HG03558 (cell line): Measurements from ENCODE around the gene GGT6.

Source experiments
- ATAC-seq: cut with Tn5 transposase; IDR thresholded peaks from one replicate; pipeline ENCODE4 v1.9.1; 2021; ENCODE audit warnings: moderate number of reproducible peaks; ENCODE audit not compliant: unreplicated experiment; ENCODE audit errors: extremely low read depth

The GGT6 gene

GRCh38 chr17:4512156-4513112 lies 47.9 kb downstream of the GGT6 start:
- ATAC-seq, result no peak

- ATAC-seq, result no peak
These were observed 49.0 kb downstream of the GGT6 start for GRCh38 chr17:4511199-4511932.

DNA sequence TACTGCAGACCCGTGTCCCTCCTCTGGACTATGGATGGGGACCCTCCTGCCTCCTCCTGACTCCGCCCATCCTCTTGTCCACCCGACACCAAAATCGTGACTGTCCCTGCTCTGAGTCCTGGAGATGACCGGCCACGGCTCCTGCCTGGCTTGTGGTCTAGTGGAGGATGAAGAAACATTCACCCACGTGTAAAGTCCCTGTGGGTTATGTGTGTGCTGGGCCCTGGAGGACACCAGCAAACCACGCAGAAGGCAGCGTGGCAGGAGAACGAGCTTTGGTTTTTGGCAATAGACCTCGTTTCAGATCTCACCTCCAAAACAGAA lies 49.8 kb downstream of the GGT6 start:
- ATAC-seq, result no peak

DNA sequence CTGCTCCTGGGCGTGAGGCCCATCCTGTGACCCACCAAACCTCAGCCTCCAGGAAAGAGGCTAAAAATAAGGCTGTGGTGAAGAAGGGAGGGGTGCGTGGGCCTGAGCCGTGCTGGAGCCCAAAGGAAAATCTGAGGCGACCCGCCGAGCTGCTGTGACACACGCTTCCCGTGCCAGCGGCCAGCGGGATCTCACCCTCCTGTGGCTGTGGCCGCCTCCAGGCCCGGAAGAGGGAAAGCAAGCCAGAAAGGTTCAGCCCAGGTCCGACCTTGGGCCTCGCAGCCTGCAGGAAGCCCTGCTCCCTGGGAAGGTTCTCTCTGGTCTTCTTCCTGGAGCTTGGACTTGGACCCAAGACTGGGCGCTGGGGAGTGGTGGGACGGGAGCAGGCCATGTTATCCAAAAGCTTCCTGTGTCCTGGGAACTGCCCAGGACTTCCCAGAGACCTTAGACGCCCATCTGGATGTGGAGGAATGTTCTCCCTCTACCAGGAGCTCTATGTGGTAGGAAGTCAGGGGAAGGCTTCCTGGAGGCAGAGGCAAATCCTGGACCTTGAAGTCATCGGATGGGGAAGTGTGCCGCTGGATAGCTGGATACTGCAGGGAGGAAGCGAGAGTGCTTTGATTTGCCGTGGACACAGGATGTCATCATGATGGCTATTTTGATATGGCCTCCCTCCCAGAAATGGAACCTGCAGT lies 50.3 kb downstream of the GGT6 start:
- no peak for ATAC-seq

DNA sequence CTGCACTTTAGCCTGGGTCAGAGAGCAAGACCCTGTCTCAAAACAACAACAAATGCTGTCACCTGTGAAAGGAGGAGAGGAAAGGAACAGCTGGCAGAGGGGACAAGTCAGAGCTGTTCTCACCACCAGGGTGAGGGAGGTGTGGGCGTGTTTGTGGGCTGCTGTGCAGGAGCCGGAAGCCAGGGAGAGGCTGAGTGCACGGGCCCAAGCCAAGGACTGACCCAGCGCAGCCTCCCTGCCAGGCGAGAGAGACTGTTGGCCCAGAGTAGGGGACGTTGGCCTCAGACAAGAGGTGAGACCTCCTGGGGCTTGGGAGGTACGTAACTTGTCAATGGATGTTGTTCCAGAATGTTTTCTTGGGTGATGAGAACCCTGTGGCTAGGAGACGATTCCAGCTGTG lies 51.0 kb downstream of the GGT6 start:
- ATAC-seq, result no peak

DNA sequence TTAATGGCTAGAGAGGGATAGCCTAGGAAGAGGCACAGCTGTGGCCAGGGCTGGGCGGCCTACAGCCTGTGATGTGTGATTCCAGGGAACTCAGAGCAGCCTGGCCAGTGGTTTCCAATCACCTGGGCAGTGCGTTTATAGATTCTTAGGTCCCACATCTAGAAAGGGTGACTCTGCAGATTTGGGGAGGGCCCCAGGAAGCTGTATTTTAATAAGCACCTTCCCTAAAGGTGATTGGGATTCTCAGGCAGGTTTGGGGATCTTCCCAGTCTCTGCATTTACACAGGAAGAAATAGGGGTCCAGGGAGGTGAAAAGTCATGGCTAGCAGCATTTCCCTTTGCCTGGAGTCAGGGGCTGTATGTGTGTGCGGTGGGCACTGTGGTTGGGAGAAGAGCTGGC lies 52.2 kb downstream of the GGT6 start:
- no peak for ATAC-seq

DNA sequence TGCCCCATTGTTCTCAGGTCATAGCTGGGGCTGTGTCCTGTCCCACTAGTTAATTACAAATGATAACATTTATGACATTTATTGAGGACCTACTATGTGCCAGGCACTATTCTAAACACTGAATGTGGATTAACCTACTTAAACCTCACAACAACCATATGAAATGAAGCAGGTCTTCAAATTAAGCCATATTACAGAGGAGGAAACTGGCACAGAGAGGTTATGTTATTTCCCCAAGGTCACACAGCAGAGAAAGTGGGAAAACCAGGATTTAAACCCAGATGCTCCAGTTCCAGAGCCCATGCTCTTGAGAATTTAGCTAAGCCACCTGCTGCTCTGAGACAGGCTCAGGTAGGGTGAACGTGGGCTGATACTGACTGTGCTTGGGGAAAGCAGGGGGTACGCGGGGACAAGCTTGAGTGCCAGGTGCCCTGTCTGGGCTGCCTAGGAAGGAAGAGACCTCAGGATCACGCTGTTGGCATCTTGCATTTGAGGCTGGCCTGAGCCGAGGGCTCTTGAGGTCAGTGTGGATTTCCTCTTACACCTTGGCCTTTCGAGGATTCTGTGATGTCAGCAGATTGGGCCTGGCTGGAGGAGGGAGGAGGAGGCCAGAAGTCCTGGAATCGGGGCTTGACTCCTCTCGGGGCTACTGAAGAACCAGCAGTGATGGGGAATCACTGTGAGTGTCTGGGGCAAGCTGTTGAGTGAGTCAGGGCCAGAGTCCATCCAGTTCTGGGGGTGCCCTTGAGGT lies 52.8 kb downstream of the GGT6 start:
- no peak for ATAC-seq
